ENCODE measurements around the gene NPRL2.

- TF ChIP-seq CTCF (conservative IDR thresholded peaks at IDR 0.05; ENCODE audit: low read depth in 2 of 2), result no peak
- no peak for TF ChIP-seq EZH2 (IDR thresholded peaks at IDR 0.05; ENCODE audit: low read depth, unreplicated experiment)
- TF ChIP-seq POLR2AphosphoS5 (IDR thresholded peaks at IDR 0.05; ENCODE audit: low read depth), result no peak
- no peak for TF ChIP-seq REST (IDR thresholded peaks at IDR 0.05; ENCODE audit: unreplicated experiment)
- TF ChIP-seq EZH2phosphoT487 (IDR thresholded peaks at IDR 0.05; ENCODE audit: unreplicated experiment), result no peak
These were observed 5.6 kb downstream of the NPRL2 start for GRCh38 chr3:50345008-50345407.
